H9 (cell line): ENCODE measurements around the gene SMAD6. TPM values are rescaled to one million over a fixed set of nuclear protein-coding genes. Genes with fewer than 3 reads are reported as not detected.

Experiments
- DNase-seq: peaks from one replicate; pipeline ENCODE4 v3.0.0-alpha.2; 2017
- H2AFZ ChIP-seq: one replicate; pipeline ENCODE4 v1.6.1; 2013; ENCODE audit warnings: mild to moderate bottlenecking, low read length, control low read depth, moderate library complexity
- H2AK5ac ChIP-seq: 2 replicates; pipeline ENCODE4 v1.6.1; 2013; ENCODE audit warnings: low read length, control low read depth, mixed read lengths; ENCODE audit not compliant: insufficient read length
- H2BK120ac ChIP-seq: one replicate; pipeline ENCODE4 v1.6.1; 2013; ENCODE audit warnings: low read depth, mild to moderate bottlenecking, low read length, control low read depth, inconsistent platforms; ENCODE audit not compliant: poor library complexity, severe bottlenecking
- H2BK12ac ChIP-seq: 2 replicates; pipeline ENCODE4 v1.6.1; 2013; ENCODE audit warnings: low read length, control low read depth, mixed read lengths, low read depth; ENCODE audit not compliant: insufficient read length
- H2BK15ac ChIP-seq: 2 replicates; pipeline ENCODE4 v1.6.1; 2013; ENCODE audit warnings: low read depth, low read length, control low read depth
- H2BK20ac ChIP-seq: one replicate; pipeline ENCODE4 v1.6.1; 2013; ENCODE audit warnings: low read depth, mild to moderate bottlenecking, low read length, control low read depth, inconsistent platforms; ENCODE audit not compliant: poor library complexity, severe bottlenecking
- H2BK5ac ChIP-seq: 2 replicates; pipeline ENCODE4 v1.6.1; 2013; ENCODE audit warnings: low read length, control low read depth, mixed read lengths; ENCODE audit not compliant: insufficient read length
- H3K14ac ChIP-seq: 2 replicates; pipeline ENCODE4 v1.6.1; 2013; ENCODE audit warnings: low read length, control low read depth; ENCODE audit not compliant: insufficient read depth
- H3K18ac ChIP-seq: 2 replicates; pipeline ENCODE4 v1.6.1; 2013; ENCODE audit warnings: low read depth, mild to moderate bottlenecking, mixed read lengths, low read length, control low read depth; ENCODE audit not compliant: insufficient read length
- H3K23ac ChIP-seq: 2 replicates; pipeline ENCODE4 v1.6.1; 2013; ENCODE audit warnings: low read length, control low read depth, mixed read lengths, low read depth; ENCODE audit not compliant: insufficient read length
- H3K23me2 ChIP-seq: 2 replicates; pipeline ENCODE4 v1.6.1; 2013; ENCODE audit warnings: low read depth, mild to moderate bottlenecking, mixed read lengths, low read length, control low read depth; ENCODE audit not compliant: insufficient read length, poor library complexity, severe bottlenecking
- H3K27ac ChIP-seq: 2 replicates; pipeline ENCODE4 v1.5.1; 2013; ENCODE audit warnings: low read length, control low read depth, mixed read lengths, low read depth; ENCODE audit not compliant: insufficient read length
- H3K27me3 ChIP-seq: 2 replicates; pipeline ENCODE4 v1.6.1; 2013; ENCODE audit warnings: low read length, control low read depth, inconsistent platforms; ENCODE audit not compliant: insufficient read depth
- H3K4ac ChIP-seq: 2 replicates; pipeline ENCODE4 v1.6.1; 2013; ENCODE audit warnings: low read depth, mild to moderate bottlenecking, control low read depth, inconsistent platforms, low read length, moderate library complexity
- H3K4me1 ChIP-seq: 2 replicates; pipeline ENCODE4 v1.6.1; 2013; ENCODE audit warnings: low read length, control low read depth, inconsistent platforms; ENCODE audit not compliant: insufficient read depth
- H3K4me2 ChIP-seq: 2 replicates; pipeline ENCODE4 v1.6.1; 2013; ENCODE audit warnings: low read length, control low read depth, mixed read lengths; ENCODE audit not compliant: insufficient read length, insufficient read depth
- H3K56ac ChIP-seq: 2 replicates; pipeline ENCODE4 v1.6.1; 2013; ENCODE audit warnings: low read depth, mild to moderate bottlenecking, mixed read lengths, low read length, control low read depth; ENCODE audit not compliant: insufficient read length
- H3K79me1 ChIP-seq: 2 replicates; pipeline ENCODE4 v1.6.1; 2013; ENCODE audit warnings: low read depth, mild to moderate bottlenecking, moderate library complexity, low read length, control low read depth, inconsistent platforms; ENCODE audit not compliant: insufficient read depth, poor library complexity, severe bottlenecking
- H3K79me2 ChIP-seq: 2 replicates; pipeline ENCODE4 v1.6.1; 2013; ENCODE audit warnings: low read length, control low read depth, inconsistent platforms; ENCODE audit not compliant: insufficient read depth
- H3K9ac ChIP-seq: 2 replicates; pipeline ENCODE4 v1.6.1; 2013; ENCODE audit warnings: low read length, control low read depth, mixed read lengths; ENCODE audit not compliant: insufficient read length; ENCODE audit errors: extremely low read depth
- H3K9me3 ChIP-seq: one replicate; pipeline ENCODE4 v1.6.1; 2013; ENCODE audit warnings: low read depth, low read length, inconsistent platforms; ENCODE audit not compliant: control insufficient read depth
- H3T11ph ChIP-seq: one replicate; pipeline ENCODE4 v1.6.1; 2013; ENCODE audit warnings: mild to moderate bottlenecking, low read length, control low read depth, inconsistent platforms
- H4K20me1 ChIP-seq: one replicate; pipeline ENCODE4 v1.6.1; 2013; ENCODE audit not compliant: control insufficient read depth, insufficient read length, insufficient read depth
- H4K5ac ChIP-seq: 2 replicates; pipeline ENCODE4 v1.6.1; 2013; ENCODE audit warnings: low read depth, mild to moderate bottlenecking, mixed read lengths, low read length, control low read depth; ENCODE audit not compliant: insufficient read length
- H4K8ac ChIP-seq: replicated peaks from 2 replicates; pipeline ENCODE4 v1.6.1; 2013; ENCODE audit warnings: low read length, control low read depth, mixed read lengths, low read depth; ENCODE audit not compliant: insufficient read length
- H4K91ac ChIP-seq: 2 replicates; pipeline ENCODE4 v1.6.1; 2013; ENCODE audit warnings: low read depth, mild to moderate bottlenecking, moderate library complexity, mixed read lengths, low read length, control low read depth; ENCODE audit not compliant: insufficient read length
- H3K27ac Mint-ChIP-seq, 3 experiments: 2 replicates in 2 of 3; 3 replicates in 1 of 3; pipeline ENCODE4 v1.8.0; 2020 to 2021; ENCODE audit warnings: mixed read lengths in 3 of 3, mild to moderate bottlenecking in 1 of 3, moderate library complexity in 1 of 3
- H3K27me3 Mint-ChIP-seq: 2 replicates; pipeline ENCODE4 v1.8.0; 2021; ENCODE audit warnings: low read depth, mild to moderate bottlenecking, moderate library complexity, mixed read lengths
- H3K36me3 Mint-ChIP-seq, 3 experiments: 2 replicates in 2 of 3; 3 replicates in 1 of 3; pipeline ENCODE4 v1.8.0; 2020 to 2021; ENCODE audit warnings: low read depth in 3 of 3, mixed read lengths in 3 of 3; ENCODE audit not compliant: insufficient read depth in 1 of 3
- H3K4me1 Mint-ChIP-seq, 2 experiments: 2 replicates each; pipeline ENCODE4 v1.8.0; 2020; ENCODE audit warnings: mixed read lengths in 2 of 2
- H3K4me3 Mint-ChIP-seq, 2 experiments: 2 replicates in 1 of 2; 3 replicates in 1 of 2; pipeline ENCODE4 v1.8.0; 2020 to 2021; ENCODE audit warnings: mild to moderate bottlenecking in 2 of 2, mixed read lengths in 2 of 2, moderate library complexity in 1 of 2
- H3K9me3 Mint-ChIP-seq, 2 experiments: 2 replicates in 1 of 2; 3 replicates in 1 of 2; pipeline ENCODE4 v1.8.0; 2020; ENCODE audit warnings: mild to moderate bottlenecking in 2 of 2, mixed read lengths in 2 of 2, moderate library complexity in 1 of 2
- WGBS: extraction: QIAGEN DNeasy Blood & Tissue Kit; methylation state at CpG from one replicate; pipeline ENCODE4 v1.1.7; 2013; ENCODE audit warnings: missing lambda C conversion rate, low lambda C conversion rate, mixed read lengths; ENCODE audit not compliant: insufficient read length; ENCODE audit errors: extremely low coverage; 5-methylcytosine and 5-hydroxymethylcytosine counted together
- total RNA-seq: library from RNA; stranded (reverse); gene quantifications from 2 replicates; pipeline ENCODE4 v1.2.1, GENCODE V29; 2021
- TF ChIP-seq, protein P1 (sequence below): fragments of 200-600 bp; sonication (generic); conservative IDR thresholded peaks from 3 replicates; pipeline ENCODE4 v1.8.0; 2021; ENCODE audit warnings: antibody characterized with exemption, mild to moderate bottlenecking

SMAD6 gene
- total RNA-seq, 1 experiment from 2014 or later = 6.0 TPM

GRCh38 chr15:66662522-66662921 is 39.5 kb upstream of the SMAD6 start:
- H3K14ac ChIP-seq = no peak overlapping the region
- peaks cover 6% of the 10 kb centered on the region for H3K23me2 ChIP-seq
- H3K23ac ChIP-seq = no peak overlapping the region
- no peak overlapping the region for H2BK12ac ChIP-seq
- peaks cover 11 to 17% of the 10 kb centered on the region in 2 experiments for H3K4me1 Mint-ChIP-seq
- no peak overlapping the region for H4K91ac ChIP-seq
- peak overlapping the region in 1 of 3 experiments; percentile 87; a peak in 2 of 7 replicates for H3K27ac Mint-ChIP-seq
- H2BK15ac ChIP-seq = no peak overlapping the region
- H3K27ac ChIP-seq = no peak overlapping the region
- no peaks in the 10 kb centered on the region for H3K9me3 ChIP-seq
- H3K79me2 ChIP-seq = 0 out of 2 replicates have a peak, but pooled peaks cover 2% of the 10 kb centered on the region
- TF ChIP-seq, protein P1, sequence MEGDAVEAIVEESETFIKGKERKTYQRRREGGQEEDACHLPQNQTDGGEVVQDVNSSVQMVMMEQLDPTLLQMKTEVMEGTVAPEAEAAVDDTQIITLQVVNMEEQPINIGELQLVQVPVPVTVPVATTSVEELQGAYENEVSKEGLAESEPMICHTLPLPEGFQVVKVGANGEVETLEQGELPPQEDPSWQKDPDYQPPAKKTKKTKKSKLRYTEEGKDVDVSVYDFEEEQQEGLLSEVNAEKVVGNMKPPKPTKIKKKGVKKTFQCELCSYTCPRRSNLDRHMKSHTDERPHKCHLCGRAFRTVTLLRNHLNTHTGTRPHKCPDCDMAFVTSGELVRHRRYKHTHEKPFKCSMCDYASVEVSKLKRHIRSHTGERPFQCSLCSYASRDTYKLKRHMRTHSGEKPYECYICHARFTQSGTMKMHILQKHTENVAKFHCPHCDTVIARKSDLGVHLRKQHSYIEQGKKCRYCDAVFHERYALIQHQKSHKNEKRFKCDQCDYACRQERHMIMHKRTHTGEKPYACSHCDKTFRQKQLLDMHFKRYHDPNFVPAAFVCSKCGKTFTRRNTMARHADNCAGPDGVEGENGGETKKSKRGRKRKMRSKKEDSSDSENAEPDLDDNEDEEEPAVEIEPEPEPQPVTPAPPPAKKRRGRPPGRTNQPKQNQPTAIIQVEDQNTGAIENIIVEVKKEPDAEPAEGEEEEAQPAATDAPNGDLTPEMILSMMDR = no peak
- no peak for DNase-seq
- H4K20me1 ChIP-seq = no peaks in the 10 kb centered on the region
- H3K79me1 ChIP-seq = no peaks in the 10 kb centered on the region
- H2AFZ ChIP-seq = no peak overlapping the region
- no peak overlapping the region for H4K5ac ChIP-seq
- H3T11ph ChIP-seq = no peak overlapping the region
- H3K9ac ChIP-seq = no peak overlapping the region
- no peaks in the 10 kb centered on the region for H3K27me3 ChIP-seq
- peaks cover 5% of the 10 kb centered on the region; the same call in 1 of the 2 replicates for H3K4me1 ChIP-seq
- no peak overlapping the region for H3K18ac ChIP-seq
- no peak overlapping the region for H3K4me3 Mint-ChIP-seq
- H2BK5ac ChIP-seq = no peak overlapping the region
- H3K9me3 Mint-ChIP-seq = peaks cover 0 to under 1% of the 10 kb centered on the region in 2 experiments; a peak in 2 of 5 replicates
- no peak overlapping the region for H3K4ac ChIP-seq
- H3K4me2 ChIP-seq = no peak overlapping the region
- no peak overlapping the region for H2BK120ac ChIP-seq
- no peak overlapping the region for H2AK5ac ChIP-seq
- no peak overlapping the region for H2BK20ac ChIP-seq
- H3K27me3 Mint-ChIP-seq = no peaks in the 10 kb centered on the region; the same call in 1 of the 2 replicates
- H3K36me3 Mint-ChIP-seq = no peaks in the 10 kb centered on the region; a peak in 1 of 7 replicates
- H4K8ac ChIP-seq = no peak overlapping the region
- WGBS = no CpG with 5 or more reads among the region's 4 CpGs
- H3K56ac ChIP-seq = no peak overlapping the region
